Measurements from ENCODE around the gene SIL1. TPM values are rescaled to one million over a fixed set of nuclear protein-coding genes. Genes with fewer than 3 reads are reported as not detected.

SIL1 gene
- total and polyA plus RNA-seq, 9 of the 15 experiments (the other 6 are each of a cell fraction or from before 2014, with no cell fraction given) = 1.3 to 30.5 (median 18.1) TPM

DNA sequence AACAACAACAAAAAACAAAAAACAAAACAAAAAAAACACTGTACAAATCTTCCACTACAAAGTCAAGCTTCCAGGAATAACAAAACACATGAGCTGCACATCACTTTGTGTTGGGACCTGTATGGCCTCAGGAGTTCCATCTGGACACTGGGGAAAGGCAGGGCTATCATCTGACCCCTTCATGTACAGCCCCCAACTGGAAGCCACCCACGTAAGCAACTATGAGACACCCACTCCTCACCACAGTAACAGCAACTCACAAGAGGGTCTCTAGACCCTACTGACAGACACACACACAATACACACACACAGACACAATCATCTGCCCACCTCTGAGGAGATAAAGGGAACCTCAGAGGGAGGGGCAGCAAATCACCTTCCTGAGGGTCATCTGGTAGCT, 241.4 kb downstream of the SIL1 start:
- H3K9me3 ChIP-seq (replicated peaks; ENCODE audit: control insufficient read depth, insufficient read depth, low read depth, low read length) = no peaks in the 10 kb centered on the region
- no peak overlapping the region for H2AFZ ChIP-seq (ENCODE audit: low read depth, low read length)
- no peak overlapping the region; a peak in 1 of 4 replicates for H3K9ac ChIP-seq (ENCODE audit: insufficient read depth in 1 of 2, low read depth in 2 of 2, low read length in 2 of 2)
- H3K36me3 ChIP-seq (ENCODE audit: control insufficient read depth, insufficient read depth, low read length) = no peaks in the 10 kb centered on the region
- FAIRE-seq = peak; percentile 32
- H3K4me1 ChIP-seq (replicated peaks in 1 of 2; ENCODE audit: control insufficient read depth in 2 of 2, insufficient read depth in 2 of 2, low read length in 2 of 2) = peaks cover 0 to 9% of the 10 kb centered on the region in 2 experiments; a peak in 3 of 5 replicates
- DNase-seq (ENCODE audit: extremely low read depth in 1 of 4, low spot score in 3 of 4) = no peak
- H3K27me3 ChIP-seq (ENCODE audit: control insufficient read depth in 2 of 2, insufficient read depth in 2 of 2, low read length in 2 of 2) = no peaks in the 10 kb centered on the region
- no peaks in the 10 kb centered on the region for H3K79me2 ChIP-seq (ENCODE audit: control insufficient read depth, insufficient read depth, low read length)
- H3K9me1 ChIP-seq (ENCODE audit: control insufficient read depth, insufficient read depth, low read length) = no peaks in the 10 kb centered on the region
- ChIA-PET CTCF (ENCODE audit: low intra/inter-chr PET ratio) (no interaction called here), POLR2A (interaction anchor here (0.6 to 1.4 kb wide), 5 partner anchors 13 to 35 kb away, joined by 3 to 4 read pairs (median 3); no protein-coding TSS in a partner anchor)
- intact Hi-C loops (cut with micrococcal nuclease) (no loop called here), in situ Hi-C loops (cut with MboI) (no loop called here)
- H4K20me1 ChIP-seq (replicated peaks; ENCODE audit: control insufficient read depth, insufficient read depth, low read length) = no peaks in the 10 kb centered on the region
- ATAC-seq = no peak
- 50% methylated on average over 1 of the region's 1 CpG for WGBS (ENCODE audit: insufficient coverage, low coverage, missing lambda C conversion rate)
- BruUV-seq (replicated peaks) = no TSS peak
- H3K4me3 ChIP-seq = no peak overlapping the region
- no peak overlapping the region for H3K4me2 ChIP-seq (ENCODE audit: insufficient read depth, low read length)
- no peak overlapping the region for H3K27ac ChIP-seq (ENCODE audit: extremely low read depth, low read depth, low read length)
- TF ChIP-seq MEIS2 (IDR thresholded peaks at IDR 0.05; ENCODE audit: partially characterized antibody) (no peak), YY1 (IDR thresholded peaks at IDR 0.05; ENCODE audit: borderline replicate concordance in 1 of 3, control insufficient read depth in 1 of 3, extremely low read depth in 1 of 3, insufficient read depth in 3 of 3, insufficient read length in 1 of 3, insufficient replicate concordance in 2 of 3, low read depth in 1 of 3, low read length in 2 of 3) (no peak), GTF2A2 (tag; IDR thresholded peaks at IDR 0.05) (no peak), TAF15 (IDR thresholded peaks at IDR 0.05; ENCODE audit: low read depth, low read length) (no peak), STAT5A (IDR thresholded peaks at IDR 0.05; ENCODE audit: borderline replicate concordance, low read length) (no peak), RFX1 (IDR thresholded peaks at IDR 0.05) (no peak), PKNOX1 (IDR thresholded peaks at IDR 0.05) (no peak), TOE1 (IDR thresholded peaks at IDR 0.05; ENCODE audit: borderline replicate concordance) (no peak), TOE1 (CRISPR knock-in tag; IDR thresholded peaks at IDR 0.05; ENCODE audit: borderline replicate concordance, low read depth) (no peak)
